Measurements from ENCODE around the gene WWOX.

Gene WWOX

GRCh38 chr16:78434401-78434800 lies 334.9 kb downstream of the WWOX start:
- no peak for DNase-seq (ENCODE audit: low read depth)
- no peak for TF ChIP-seq CTCF (IDR thresholded peaks at IDR 0.05; ENCODE audit: control insufficient read depth, extremely low read depth, insufficient read depth)
- H3K4me3 ChIP-seq (ENCODE audit: low read depth, low read length): no peak overlapping the region

GRCh38 chr16:78435260-78435659 lies 335.8 kb downstream of the WWOX start:
- TF ChIP-seq CTCF (IDR thresholded peaks at IDR 0.05; ENCODE audit: control insufficient read depth, extremely low read depth, insufficient read depth): no peak
- H3K4me3 ChIP-seq (ENCODE audit: low read depth, low read length): no peak overlapping the region
- no peak for DNase-seq (ENCODE audit: low read depth)

GRCh38 chr16:78436023-78436422 lies 336.6 kb downstream of the WWOX start:
- H3K4me3 ChIP-seq (ENCODE audit: low read depth, low read length): no peak overlapping the region
- no peak for TF ChIP-seq CTCF (IDR thresholded peaks at IDR 0.05; ENCODE audit: control insufficient read depth, extremely low read depth, insufficient read depth)
- no peak for DNase-seq (ENCODE audit: low read depth)

- no peak for TF ChIP-seq CTCF (IDR thresholded peaks at IDR 0.05; ENCODE audit: control insufficient read depth, extremely low read depth, insufficient read depth)
- DNase-seq (ENCODE audit: low read depth): no peak
- H3K4me3 ChIP-seq (ENCODE audit: low read depth, low read length): no peak overlapping the region
These were observed 337.4 kb downstream of the WWOX start for GRCh38 chr16:78436846-78437245.

- H3K4me3 ChIP-seq (ENCODE audit: low read depth, low read length): no peak overlapping the region
- peak; percentile 83 for TF ChIP-seq CTCF (IDR thresholded peaks at IDR 0.05; ENCODE audit: control insufficient read depth, extremely low read depth, insufficient read depth)
These were observed 338.0 kb downstream of the WWOX start for GRCh38 chr16:78437352-78437968.

GRCh38 chr16:78438219-78438618 lies 338.8 kb downstream of the WWOX start:
- H3K4me3 ChIP-seq (ENCODE audit: low read depth, low read length): no peak overlapping the region
- no peak for DNase-seq (ENCODE audit: low read depth)
- no peak for TF ChIP-seq CTCF (IDR thresholded peaks at IDR 0.05; ENCODE audit: control insufficient read depth, extremely low read depth, insufficient read depth)

More at GRCh38 chr16:78437352-78437968, 338.0 kb downstream of the WWOX start:
- DNase-seq (ENCODE audit: low read depth): no peak

GRCh38 chr16:78438632-78439031 lies 339.2 kb downstream of the WWOX start:
- DNase-seq (ENCODE audit: low read depth): no peak

More at GRCh38 chr16:78438632-78439031, 339.2 kb downstream of the WWOX start:
- TF ChIP-seq CTCF (IDR thresholded peaks at IDR 0.05; ENCODE audit: control insufficient read depth, extremely low read depth, insufficient read depth): no peak
- H3K4me3 ChIP-seq (ENCODE audit: low read depth, low read length): no peak overlapping the region

All from LNCaP clone FGC (cell line).